ENCODE measurements around the gene KIF12.

KIF12 gene

DNA sequence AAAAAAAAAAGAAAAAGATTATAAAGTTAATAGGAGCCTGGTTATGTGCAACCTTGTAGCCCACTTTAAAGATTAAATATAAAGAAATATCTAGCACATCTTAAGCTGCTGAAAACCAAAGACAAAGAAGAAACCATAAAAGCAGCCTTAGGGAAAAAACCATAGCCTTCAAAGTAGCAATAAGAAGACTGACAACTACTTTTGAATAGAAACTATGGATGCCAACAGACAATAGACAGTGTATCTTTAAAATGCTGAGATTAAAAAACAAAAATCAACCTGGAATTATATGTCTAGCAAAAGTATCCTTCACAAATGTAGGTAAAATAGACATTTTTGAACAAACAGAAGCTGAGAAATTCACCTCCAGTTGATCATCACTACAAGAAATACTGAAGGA, 3.4 kb upstream of the KIF12 start:
- no peak for DNase-seq

DNA sequence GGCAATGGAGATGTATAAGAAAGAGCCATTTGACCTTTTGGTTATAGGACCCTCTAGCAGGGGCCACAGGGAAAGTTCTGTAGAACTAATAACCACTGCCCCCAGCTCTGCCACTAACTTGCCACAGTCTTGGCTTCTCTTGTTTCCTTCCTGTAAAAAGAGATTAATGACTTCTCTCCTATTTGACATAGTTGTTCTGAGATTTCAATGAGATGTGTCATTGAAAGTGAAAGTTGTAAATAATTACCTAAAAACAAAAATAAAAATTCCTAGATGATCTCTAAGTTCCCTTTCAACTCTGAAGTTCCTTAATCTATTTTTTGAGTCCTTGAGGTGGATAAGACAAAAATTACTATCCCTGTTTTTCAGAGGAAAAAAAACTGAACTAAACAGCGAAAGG, 1.4 kb upstream of the KIF12 start:
- no peak for DNase-seq

DNA sequence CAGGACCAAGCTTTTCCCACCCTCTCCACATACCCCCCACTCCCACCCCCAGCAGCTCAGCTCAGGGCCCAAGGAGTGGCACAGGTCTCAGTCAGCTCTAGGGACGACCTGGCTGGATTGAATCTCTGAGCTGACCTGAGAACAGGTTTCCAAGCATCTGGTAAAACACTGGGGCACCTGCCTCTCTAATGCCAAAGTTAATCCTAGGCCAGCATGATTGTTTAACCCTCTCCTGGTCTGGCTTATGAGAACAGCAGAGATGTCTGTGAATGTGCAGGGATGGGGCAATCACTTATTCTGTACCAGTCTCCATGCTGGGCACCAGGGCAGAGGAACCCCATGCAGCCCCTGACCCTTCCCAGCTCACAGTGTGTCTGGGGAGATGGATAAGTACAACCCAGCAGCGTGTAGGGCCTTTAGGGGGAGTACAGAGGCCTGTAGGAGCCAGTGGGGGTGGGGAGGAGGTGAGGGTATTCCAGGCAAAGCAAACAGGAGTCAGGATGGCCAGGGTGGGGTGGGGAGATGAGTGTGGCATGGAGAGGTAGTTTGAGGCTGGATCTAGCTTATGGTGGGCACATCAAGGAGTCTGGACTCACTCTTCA, 678 bp upstream of the KIF12 start:
- DNase-seq, result no peak

DNA sequence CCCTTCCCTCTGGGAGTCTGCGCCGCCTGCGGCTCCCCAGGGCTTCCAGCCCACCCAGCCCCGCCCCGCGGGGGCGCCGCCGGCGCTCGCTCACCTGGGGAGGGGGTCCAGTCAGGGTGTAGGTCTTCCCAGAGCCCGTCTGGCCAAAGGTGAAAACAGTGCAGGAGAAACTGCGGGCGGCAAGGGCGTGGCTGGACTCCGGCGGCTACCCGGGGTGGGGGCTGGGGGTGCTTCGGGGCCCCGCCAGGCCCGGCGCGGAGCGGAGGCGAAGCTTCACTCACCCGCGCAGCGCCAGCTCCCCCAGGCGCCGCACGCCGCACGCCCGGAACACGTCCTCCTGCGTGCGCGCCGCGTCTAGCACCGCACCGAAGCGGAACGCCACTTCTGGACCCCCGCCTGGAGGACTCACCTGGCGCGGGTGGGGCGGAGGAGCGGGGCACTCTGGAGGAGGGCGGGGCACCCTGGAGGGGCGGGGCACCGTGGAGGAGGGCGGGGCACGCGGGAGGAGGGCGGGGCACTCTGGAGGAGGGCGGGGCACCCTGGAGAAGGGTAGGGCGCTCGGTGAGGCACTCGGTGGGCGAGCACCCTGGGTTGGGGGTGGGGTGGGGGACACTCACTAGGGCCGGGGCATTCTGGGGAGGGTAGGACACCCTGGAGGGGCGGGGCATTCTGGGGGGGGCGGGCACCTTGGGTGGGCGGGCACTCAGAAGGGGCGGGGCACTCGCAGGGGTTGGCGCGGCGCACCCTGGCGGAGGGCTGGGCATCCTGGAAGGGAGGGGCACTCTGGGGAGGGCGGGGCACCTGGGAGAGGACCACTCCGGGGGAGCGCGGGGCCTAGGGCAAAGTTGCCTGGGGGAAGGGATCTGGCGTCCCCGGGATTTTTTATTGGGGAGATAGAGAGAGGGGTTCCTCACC, 814 bp downstream of the KIF12 start:
- no peak for DNase-seq

DNA sequence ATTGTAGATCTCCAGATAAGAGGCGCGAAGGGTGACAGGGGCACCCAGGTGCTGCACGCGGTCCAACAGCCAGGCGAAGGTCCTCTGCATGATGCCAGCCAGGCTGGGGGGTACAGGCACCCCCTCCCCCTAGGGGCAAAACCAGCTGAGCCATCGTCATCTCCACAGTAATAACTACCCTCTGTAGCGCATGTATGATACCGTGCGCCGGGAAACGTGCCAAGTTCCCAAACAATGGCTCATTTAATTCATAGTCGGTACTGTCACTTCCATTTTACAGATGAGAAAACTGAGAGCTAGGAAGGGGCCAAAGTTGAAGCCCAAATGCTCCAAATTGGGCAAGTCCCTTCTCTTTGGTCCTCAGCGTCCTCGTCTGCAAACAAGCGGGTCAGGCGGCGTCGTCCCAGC, 1.5 kb downstream of the KIF12 start:
- DNase-seq, result no peak

DNA sequence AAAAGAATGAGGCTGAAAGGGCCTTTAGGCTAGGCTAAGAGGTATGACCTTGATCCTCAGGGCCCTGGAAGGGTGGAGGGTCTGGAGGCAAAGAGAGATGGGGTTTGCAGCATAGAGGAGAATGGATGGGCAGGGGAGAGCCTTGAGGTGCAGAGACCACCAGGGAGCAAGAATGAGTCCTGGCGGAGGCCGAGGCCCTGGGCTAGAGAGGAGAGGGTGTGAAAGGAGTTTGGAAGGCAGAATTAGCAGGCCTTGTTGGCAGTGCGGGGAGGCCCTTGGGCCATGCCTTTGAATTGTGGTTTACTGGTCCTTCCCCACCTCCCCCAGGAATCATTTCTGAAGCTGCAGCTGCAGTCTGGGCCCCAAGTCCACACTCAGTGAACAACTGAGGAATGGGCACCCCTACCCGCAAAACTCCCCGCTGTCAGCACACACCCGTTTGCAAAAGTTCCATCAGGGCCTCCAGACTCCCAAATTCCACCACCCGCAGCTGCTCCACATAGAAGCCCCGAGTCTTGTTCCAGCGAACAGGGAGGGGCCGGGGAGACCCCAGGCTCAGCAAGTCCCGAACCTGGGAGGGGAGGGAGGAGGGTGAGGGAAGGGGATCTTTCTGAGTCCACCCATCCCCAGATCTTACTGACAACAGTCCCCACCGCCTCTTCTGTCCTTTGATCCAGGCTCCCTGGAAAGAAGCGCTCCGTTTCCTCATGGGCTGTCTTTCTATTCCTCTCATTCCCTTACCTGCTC, 2.1 kb downstream of the KIF12 start:
- no peak for DNase-seq

DNA sequence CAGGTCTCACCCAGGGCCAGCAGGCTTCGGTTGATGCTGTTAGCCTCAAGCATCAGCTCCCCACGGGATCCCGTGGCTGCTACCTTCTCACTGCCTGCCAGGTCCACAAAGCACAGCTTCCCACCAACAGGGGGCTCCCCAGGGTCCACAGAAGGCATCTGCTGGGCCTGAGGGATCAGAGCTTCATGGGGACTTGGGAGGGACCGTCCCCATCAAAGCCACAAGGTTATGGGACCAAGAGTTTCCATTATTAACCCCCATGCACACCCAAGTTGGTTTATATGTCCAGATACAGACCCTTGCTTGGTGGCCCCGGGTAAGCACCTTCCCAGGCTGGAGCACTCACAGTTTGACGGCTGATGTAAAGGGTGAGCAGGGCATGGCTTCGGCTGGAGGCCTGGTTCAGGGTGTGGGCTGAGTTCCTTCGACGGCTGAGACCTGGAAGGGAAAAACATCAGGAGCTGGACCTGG, 3.0 kb downstream of the KIF12 start:
- DNase-seq, result no peak

DNA sequence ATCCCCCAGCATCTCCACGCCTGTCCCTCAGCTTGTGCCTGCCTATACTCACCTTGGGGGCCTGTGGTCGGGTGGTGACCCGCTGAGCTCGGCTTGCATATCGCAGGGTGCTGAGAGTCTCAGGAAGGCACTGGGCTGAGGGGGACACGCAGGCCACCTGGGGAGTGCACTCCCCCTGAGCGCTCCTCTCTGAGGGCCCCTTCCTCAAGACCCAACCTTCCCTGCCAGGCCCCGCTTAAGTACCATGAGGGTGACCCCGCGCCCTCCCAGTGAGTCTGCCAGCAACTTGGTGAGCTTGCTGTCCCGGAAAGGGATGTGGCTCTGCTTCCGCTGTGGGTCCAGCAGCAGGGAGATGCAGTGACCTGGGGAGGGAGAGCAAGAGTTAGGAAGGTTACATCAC, 4.1 kb downstream of the KIF12 start:
- DNase-seq, result no peak

DNA sequence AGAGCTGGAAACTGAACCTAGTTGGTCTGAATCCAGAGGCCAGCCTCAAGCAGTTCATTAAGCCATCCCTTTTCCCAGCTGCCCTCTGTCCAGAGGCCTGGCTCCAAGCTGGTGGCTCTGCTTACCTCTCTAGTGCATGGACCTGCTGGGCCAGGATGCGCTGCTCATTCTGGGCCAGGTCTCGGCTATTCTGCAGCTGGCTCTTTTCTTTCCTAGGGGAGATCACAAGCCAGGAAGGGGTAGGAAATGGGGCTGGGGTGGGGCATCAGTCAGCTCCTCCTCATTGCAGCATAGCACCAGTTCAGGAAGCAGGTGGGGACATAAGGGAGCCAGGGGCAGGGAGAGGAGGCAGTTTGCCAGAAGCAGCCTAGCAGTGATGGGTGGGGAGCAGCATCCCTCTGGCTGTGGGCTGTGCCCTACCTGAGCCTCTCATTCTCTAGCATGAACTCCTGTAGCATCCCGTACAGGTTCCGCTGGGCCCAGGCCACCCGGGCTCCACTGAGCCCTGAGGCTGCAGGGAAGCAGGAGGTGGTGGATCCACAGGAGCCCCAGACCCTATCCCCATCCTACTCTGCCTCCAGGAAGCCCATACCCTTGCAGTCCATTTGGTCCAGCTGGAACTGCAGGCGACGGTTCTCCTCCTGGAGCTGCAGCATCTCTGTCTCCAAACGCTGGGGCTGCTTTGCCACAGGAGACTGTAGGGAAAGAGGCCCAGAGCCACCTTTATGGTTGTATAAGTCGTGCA, 5.2 kb downstream of the KIF12 start:
- DNase-seq, result no peak

DNA sequence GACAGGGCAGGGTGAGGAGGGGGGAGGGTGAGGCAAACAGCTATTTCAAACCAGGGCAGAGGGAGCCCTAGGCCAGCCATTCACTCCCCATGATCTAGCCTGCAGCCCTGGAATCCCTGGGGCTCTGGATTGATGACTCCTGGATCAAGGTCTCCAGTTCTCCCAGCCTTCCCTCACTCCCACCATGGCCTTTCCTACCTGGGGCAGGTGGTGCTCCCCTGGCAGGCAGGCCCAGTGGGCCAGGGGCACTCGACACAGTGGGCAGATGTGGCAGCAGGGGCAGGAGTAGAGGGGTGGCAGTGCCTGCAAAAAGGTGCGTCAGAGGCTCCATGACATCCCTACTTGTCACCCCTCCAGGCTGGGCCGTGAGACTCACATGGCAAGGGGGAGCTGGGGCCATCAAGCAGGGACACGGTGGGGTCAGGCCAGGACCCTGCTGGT, 6.0 kb downstream of the KIF12 start:
- DNase-seq, result no peak

DNA sequence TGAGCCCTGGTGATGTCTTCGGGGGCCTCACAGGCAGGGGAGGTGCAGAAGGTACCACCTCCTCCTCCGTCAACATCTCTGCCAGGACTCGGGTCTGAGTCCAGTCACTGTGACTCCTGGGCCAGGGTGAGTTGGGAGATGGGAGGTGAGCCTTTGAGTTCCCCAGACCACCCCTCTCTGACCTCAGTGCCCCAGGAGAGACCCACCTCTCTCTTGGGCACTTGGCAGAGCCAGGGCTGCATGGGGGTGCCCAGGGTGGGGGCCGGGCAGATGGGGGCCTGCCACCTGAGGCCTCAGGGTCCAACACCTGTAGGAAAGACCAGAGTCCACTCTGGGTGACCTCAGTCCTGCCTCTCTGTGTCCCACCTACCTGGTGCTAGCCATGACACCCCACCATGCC, 6.8 kb downstream of the KIF12 start:
- DNase-seq, result no peak

DNA sequence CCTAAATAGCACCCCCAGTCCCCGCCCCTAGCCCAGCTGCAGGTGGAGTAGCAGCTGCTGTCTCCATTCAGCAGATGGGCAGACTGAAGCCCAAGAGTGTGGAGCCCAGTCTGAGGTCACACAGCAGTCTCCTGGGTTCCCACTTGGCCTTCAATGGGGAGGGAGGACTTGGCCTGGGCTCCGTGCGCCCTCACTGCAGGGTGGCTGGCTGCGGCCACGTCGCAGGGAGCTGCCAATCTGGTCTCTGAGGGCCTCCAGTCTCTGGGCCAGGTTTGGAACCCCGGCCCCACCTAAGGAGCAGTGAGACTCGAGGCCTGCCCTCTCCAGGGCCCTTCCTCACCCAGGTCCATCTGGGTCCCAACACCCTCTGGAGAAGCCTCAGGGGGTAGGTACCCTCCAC, 7.4 kb downstream of the KIF12 start:
- no peak for DNase-seq

DNA sequence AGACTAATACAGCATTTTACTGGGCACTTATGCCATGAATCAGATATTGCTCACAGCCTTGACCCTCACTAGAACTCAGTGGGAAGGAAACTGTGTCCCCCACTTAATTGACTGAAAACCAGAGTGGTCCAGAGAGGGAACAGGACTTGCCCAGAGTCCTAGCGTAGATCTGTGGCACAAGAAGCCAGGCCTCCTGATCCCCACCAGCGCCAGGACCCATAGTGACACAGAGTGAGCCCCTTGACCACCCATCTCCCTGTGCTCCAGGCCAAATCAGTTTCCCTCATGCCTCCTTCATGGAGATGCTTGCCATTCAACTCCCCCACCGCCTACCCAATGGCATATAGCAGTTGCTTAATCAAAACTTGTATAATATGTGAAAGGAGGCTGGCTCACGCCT, 8.3 kb downstream of the KIF12 start:
- no peak for DNase-seq

DNA sequence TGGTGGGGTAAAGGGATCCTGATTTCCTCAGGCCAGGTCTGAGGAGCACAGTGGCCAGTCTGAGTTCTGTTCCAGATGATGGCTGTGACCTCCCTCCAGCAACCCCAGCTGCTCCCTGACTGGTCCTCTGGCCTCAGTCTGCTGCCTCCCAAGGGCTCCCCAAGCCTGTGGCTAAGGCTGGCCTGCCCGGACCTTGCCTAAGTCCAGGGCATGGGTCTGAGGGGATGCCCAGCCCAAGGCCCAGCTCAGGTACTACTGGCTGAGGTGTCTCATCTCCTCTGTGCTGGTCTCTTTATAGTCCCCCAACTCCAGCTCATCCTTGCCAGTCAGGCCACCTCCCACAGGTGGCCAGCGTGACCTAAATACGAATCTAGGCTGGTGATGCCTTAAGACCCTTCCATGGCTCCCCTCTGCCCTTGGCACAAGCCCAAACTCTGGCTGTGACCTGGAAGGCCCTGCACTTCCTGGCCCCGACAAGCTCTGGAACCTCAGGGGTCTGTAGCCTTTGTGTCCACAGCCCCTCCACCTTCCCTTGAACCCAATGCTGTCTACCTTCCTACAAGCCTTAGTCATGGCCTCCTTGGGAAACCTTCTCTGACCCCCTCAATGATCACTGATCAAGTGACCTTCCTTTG, 9.8 kb downstream of the KIF12 start:
- DNase-seq, result no peak

DNA sequence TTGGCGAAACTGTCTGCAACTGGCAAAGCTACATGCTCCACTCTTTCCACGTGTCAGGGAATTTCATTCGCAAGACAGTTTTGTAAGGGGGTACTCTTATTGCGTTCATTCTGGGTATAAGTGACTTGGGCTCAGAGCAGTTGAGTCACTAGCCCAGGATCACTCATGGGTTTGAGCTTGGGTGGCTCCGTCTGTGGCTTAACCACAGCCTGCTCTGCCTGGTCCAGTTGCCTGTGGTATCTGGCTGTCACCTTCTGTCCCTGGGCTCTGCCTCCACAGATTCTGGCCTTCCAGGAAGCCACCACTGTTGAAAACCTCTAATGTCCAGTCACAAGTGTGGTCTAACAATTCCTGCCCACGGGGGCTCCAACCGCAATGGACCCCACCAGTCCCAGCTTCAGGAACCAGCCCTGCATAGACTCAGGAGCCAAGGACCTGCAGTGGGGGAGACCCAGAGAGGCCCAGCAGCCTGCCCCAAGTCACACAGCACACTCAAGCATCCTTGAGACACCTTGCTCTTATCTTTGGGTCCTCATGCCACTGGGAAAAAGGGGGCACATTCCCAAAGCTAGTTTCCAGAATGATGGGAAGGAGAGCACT, 10.4 kb downstream of the KIF12 start:
- DNase-seq, result no peak

DNA sequence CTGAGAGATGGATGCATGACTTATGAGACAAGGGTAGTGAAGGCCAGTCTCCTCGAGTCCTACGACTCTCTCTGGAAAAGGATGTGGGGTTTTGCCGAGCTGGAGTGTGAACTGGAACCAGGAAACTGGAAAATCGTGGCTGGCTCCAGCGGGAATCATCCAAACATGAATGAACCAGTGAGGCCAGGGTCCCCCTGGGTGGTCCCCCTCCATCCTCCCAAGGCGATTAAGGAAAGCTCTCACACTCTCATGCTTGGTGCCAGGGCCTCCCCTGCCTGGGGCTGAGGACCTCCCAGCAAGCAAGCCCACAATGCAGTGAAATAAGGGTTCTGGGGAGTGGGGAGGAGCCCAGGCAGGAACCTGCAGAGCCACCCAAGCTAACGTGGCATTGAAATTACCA, 11.4 kb downstream of the KIF12 start:
- no peak for DNase-seq

DNA sequence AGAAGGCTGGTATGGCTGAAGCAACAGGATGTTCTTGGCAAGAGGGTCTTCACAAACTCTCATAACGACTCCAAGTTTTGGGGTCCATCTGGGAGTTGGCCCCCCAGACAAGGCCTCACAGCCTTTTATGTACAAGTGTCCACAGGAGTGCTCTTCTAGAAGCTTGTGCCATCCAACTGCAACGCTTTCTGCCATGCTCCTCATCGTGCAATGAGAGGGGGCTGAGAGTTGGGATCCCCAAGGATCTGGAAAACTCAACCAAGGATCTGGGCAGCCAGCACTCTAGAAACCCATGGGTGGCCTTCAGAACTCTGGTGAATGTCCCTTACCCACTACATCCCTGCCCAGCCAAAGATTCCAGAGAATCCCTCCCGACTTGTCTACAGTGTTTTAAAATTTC, 12.5 kb downstream of the KIF12 start:
- no peak for DNase-seq

DNA sequence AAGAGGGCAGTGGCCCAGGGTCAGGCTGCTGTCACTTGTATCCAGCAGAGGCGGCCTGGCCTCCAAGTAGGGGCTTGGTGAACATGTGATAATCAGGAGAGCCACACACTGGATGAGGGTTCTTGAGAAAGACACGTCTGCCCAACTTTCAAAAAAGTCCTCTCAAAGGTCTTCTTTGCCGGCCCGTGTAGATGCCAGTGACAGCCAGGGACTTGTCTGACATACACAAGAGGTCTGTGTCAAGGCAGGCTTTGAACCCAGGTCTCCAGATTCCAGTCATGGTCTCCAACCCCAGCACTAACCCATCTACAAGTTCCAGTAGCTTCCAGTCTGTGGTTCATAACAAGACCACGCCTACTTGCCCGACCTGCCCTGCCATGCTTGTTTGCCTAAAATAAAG, 13.1 kb downstream of the KIF12 start:
- DNase-seq, result no peak

DNA sequence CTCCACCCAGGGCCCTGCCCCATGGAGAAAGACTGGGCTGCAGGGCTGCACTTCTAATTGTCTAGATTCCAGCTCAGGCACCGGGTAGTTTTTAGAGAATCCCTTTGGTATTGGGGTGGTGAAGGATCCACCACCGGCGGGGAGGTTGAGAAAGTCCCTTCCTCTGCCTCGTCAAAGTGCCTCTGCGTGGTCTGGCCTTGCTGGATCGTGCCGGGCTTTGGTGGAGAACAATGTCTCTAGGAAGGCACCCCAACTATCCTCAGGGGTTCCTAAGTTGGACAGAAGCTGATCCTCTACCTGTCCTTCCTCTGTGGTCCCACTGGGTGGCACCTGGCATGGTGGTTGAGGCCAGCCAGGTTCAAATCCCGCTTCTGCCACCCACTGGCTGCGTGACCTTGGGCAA, 13.7 kb downstream of the KIF12 start:
- DNase-seq, result no peak

DNA sequence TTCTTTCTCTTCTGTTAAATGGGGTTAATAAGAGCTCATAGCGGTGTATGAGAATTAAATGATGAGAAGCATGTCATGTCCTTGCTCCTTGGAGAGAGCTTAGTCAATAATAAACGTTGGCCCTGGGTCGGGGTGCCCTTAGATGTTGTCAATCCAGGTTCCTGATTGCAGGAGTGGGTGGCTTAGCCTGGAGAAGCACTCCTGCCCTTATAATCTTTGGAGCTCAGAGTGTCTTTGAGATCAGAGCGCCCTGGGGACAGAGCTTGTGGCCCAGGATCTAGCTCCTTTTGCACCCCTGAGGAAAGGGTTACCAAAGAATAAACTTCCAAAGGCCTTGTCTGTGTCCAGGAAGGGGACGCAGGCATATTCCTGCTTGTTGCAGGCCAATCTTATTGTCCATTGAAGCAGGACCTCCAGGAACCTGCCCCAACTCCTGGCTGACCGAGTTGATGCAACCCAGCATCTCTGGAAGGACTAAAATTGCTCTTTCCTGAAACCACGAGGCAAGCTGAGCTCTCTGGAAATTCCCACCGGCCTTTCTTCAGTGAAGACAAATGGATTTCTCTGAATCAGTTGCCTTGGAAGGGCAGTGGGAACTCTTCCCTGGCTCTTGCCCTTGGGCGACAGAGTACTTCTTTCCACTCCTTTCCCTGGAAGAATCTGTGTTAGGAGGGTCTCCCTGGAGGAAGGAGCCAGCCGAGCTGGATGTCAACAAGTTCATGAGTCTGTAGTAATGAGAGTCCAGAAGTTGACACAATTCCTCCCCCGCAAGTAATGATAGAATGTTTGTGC, 14.6 kb downstream of the KIF12 start:
- DNase-seq, result no peak

DNA sequence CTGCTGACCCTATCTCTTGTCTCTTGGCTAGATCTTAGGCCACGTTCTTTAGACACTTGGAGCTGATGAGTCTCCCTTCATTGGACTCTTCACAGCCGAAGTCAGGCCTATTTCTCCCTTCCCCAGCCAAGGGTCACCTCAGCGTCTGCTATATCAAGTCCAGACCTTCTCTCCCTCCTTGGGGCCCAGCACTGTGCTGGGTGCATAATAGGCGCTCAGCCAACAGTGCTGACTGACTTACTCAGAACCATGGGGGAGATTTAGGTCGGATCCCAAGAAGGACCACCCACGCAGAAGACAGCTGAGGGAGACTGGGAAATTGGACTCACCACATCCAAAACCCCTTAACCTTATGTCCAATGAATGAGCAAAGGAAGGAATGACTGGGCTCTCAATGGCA, 15.4 kb downstream of the KIF12 start:
- no peak for DNase-seq
